WERI-Rb-1 (cell line): ENCODE measurements around the gene OR5K3.

Source experiments
- DNase-seq: peaks from one replicate; pipeline ENCODE4 v3.0.0-alpha.2; 2020
- H3K27ac ChIP-seq: fragments of 250-450 bp; sonication (Bioruptor Pico); 2 replicates; pipeline ENCODE4 v1.5.1; 2020; ENCODE audit warnings: mild to moderate bottlenecking, moderate library complexity
- H3K27me3 ChIP-seq: fragments of 250-450 bp; sonication (Bioruptor Pico); 2 replicates; pipeline ENCODE4 v1.5.1; 2021; ENCODE audit warnings: mild to moderate bottlenecking, low read depth, moderate library complexity; ENCODE audit not compliant: insufficient read depth, severe bottlenecking
- H3K36me3 ChIP-seq: fragments of 250-450 bp; sonication (Bioruptor Pico); 2 replicates; pipeline ENCODE4 v1.5.1; 2020; ENCODE audit warnings: mild to moderate bottlenecking, moderate library complexity
- H3K4me3 ChIP-seq: 2 replicates; pipeline ENCODE4 v1.5.1; 2011; ENCODE audit warnings: low read depth, mild to moderate bottlenecking, control low read depth, low read length
- H3K9me3 ChIP-seq: fragments of 250-450 bp; sonication (Bioruptor Pico); 2 replicates; pipeline ENCODE4 v1.5.1; 2021; ENCODE audit warnings: mild to moderate bottlenecking, moderate library complexity; ENCODE audit not compliant: severe bottlenecking
- CTCF ChIP-seq: IDR thresholded peaks from 2 replicates; pipeline ENCODE4 v1.5.1; 2011; ENCODE audit warnings: low read depth, mild to moderate bottlenecking, control low read depth, inconsistent platforms, low read length

The OR5K3 gene

GRCh38 chr3:98434412-98434811 is 43.9 kb downstream of the OR5K3 start:
- Histone ChIP-seq H3K9me3 (no peaks in the 10 kb centered on the region), H3K36me3 (no peaks in the 10 kb centered on the region), H3K27ac (no peak overlapping the region), H3K4me3 (no peak overlapping the region), H3K27me3 (peaks cover 21% of the 10 kb centered on the region)
- no peak for TF ChIP-seq CTCF
- DNase-seq = no peak

- Histone ChIP-seq H3K4me3 (no peak overlapping the region), H3K9me3 (no peaks in the 10 kb centered on the region), H3K27me3 (peaks cover 19% of the 10 kb centered on the region), H3K27ac (no peak overlapping the region), H3K36me3 (no peaks in the 10 kb centered on the region)
- no peak for DNase-seq
- TF ChIP-seq CTCF = no peak
These were observed 49.8 kb downstream of the OR5K3 start for GRCh38 chr3:98440283-98440682.
